Liver (tissue), 3 donors: Measurements from ENCODE around the gene SEPTIN8.

ENCODE experiments used
- EGR1 ChIP-seq, 2 donors: IDR thresholded peaks; 2 replicates each; pipeline ENCODE4 v1.6.1; 2016 to 2018; ENCODE audit warnings: antibody characterized with exemption in 2 of 2, low read depth in 2 of 2
- HNF4G ChIP-seq: IDR thresholded peaks from 2 replicates; pipeline ENCODE4 v1.6.1; 2016; ENCODE audit warnings: antibody characterized with exemption
- RAD21 ChIP-seq, 2 donors: IDR thresholded peaks; 2 replicates each; pipeline ENCODE4 v1.6.1; 2016; ENCODE audit warnings: antibody characterized with exemption in 2 of 2, mild to moderate bottlenecking in 2 of 2
- REST ChIP-seq: IDR thresholded peaks from 2 replicates; pipeline ENCODE4 v1.6.1; 2016; ENCODE audit warnings: antibody characterized with exemption, mild to moderate bottlenecking
- SP1 ChIP-seq: IDR thresholded peaks from 2 replicates; pipeline ENCODE4 v1.6.1; 2018; ENCODE audit warnings: antibody characterized with exemption, mild to moderate bottlenecking
- TF ChIP-seq, protein P1 (sequence below): fragments of 150-350 bp; IDR thresholded peaks from 2 replicates; pipeline ENCODE4 v1.5.1; 2017; ENCODE audit warnings: improper control_type of control experiment, low read depth, low read length; ENCODE audit not compliant: missing input control
- TF ChIP-seq, protein P2 (sequence below): IDR thresholded peaks from 2 replicates; pipeline ENCODE4 v1.6.1; 2016; ENCODE audit warnings: antibody characterized with exemption
- donor health status: healthy.
- donor health status: healthy.

- TF ChIP-seq, protein P1, sequence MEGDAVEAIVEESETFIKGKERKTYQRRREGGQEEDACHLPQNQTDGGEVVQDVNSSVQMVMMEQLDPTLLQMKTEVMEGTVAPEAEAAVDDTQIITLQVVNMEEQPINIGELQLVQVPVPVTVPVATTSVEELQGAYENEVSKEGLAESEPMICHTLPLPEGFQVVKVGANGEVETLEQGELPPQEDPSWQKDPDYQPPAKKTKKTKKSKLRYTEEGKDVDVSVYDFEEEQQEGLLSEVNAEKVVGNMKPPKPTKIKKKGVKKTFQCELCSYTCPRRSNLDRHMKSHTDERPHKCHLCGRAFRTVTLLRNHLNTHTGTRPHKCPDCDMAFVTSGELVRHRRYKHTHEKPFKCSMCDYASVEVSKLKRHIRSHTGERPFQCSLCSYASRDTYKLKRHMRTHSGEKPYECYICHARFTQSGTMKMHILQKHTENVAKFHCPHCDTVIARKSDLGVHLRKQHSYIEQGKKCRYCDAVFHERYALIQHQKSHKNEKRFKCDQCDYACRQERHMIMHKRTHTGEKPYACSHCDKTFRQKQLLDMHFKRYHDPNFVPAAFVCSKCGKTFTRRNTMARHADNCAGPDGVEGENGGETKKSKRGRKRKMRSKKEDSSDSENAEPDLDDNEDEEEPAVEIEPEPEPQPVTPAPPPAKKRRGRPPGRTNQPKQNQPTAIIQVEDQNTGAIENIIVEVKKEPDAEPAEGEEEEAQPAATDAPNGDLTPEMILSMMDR: no peak
- TF ChIP-seq EGR1 (IDR thresholded peaks at IDR 0.05; ENCODE audit: low read depth in 2 of 2) (no peak), SP1 (no peak), REST (no peak), HNF4G (no peak), RAD21 (IDR thresholded peaks at IDR 0.05) (no peak)
- TF ChIP-seq, protein P2, sequence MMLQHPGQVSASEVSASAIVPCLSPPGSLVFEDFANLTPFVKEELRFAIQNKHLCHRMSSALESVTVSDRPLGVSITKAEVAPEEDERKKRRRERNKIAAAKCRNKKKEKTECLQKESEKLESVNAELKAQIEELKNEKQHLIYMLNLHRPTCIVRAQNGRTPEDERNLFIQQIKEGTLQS: no peak
These were observed 24.4 kb downstream of the SEPTIN8 start for GRCh38 chr5:132752581-132753125.
